GM19438 (cell line): ENCODE data around the gene RPL10A.
A peak's percentile ranks its signal among the peaks of the same experiment; 100 is the strongest.
"Not testable (repeated sequence)": the region's sequence is repeated elsewhere in the genome, so short reads cannot be mapped to it uniquely, and the experiment has no call there.

Source experiments
- ATAC-seq: cut with Tn5 transposase; IDR thresholded peaks from one replicate; pipeline ENCODE4 v1.9.1; 2021; ENCODE audit warnings: low read depth; ENCODE audit not compliant: unreplicated experiment

RPL10A gene

GRCh38 chr6:35468181-35468979 is at the start of gene RPL10A:
RPL10A (plus strand) TSS chr6:35468401; CDS start chr6:35468435, 34 bp downstream.
- ATAC-seq = peak; percentile 67

- ATAC-seq = no peak
These were observed 48.8 kb upstream of the RPL10A start for GRCh38 chr6:35419417-35419816.

- no peak for ATAC-seq
These were observed 48.2 kb upstream of the RPL10A start for GRCh38 chr6:35419961-35420360.

- no peak for ATAC-seq
These were observed 42.9 kb upstream of the RPL10A start for GRCh38 chr6:35425284-35425683.

GRCh38 chr6:35426074-35426473 is 42.1 kb upstream of the RPL10A start:
- ATAC-seq = no peak

- ATAC-seq = no peak
These were observed 40.8 kb upstream of the RPL10A start for GRCh38 chr6:35427435-35427834.

GRCh38 chr6:35427851-35428321 is 40.3 kb upstream of the RPL10A start:
- no peak for ATAC-seq

- ATAC-seq = no peak
These were observed 39.6 kb upstream of the RPL10A start for GRCh38 chr6:35428421-35429149.

GRCh38 chr6:35429463-35429862 is 38.7 kb upstream of the RPL10A start:
- no peak for ATAC-seq

- no peak for ATAC-seq
These were observed 35.9 kb upstream of the RPL10A start for GRCh38 chr6:35432291-35432690.

GRCh38 chr6:35432702-35433101 is 35.5 kb upstream of the RPL10A start:
- not testable (repeated sequence) for ATAC-seq

GRCh38 chr6:35435074-35435837 is 32.9 kb upstream of the RPL10A start:
- ATAC-seq = no peak

- no peak for ATAC-seq
These were observed 31.9 kb upstream of the RPL10A start for GRCh38 chr6:35436071-35436857.

GRCh38 chr6:35438378-35439065 is 29.7 kb upstream of the RPL10A start:
- not testable (repeated sequence) for ATAC-seq

- ATAC-seq = no peak
These were observed 28.9 kb upstream of the RPL10A start for GRCh38 chr6:35439308-35439707.

- ATAC-seq = no peak
These were observed 27.0 kb upstream of the RPL10A start for GRCh38 chr6:35441205-35441604.

- no peak for ATAC-seq
These were observed 26.6 kb upstream of the RPL10A start for GRCh38 chr6:35441642-35442041.

GRCh38 chr6:35442693-35443092 is 25.5 kb upstream of the RPL10A start:
- ATAC-seq = no peak

GRCh38 chr6:35443341-35444030 is 24.7 kb upstream of the RPL10A start:
- no peak for ATAC-seq
